Cardiac atrium fibroblast (primary cell): ENCODE measurements around the gene ZC3H18. TPM values are rescaled to one million over a fixed set of nuclear protein-coding genes. Genes with fewer than 3 reads are reported as not detected.

Experiments
- total RNA-seq: library from RNA; depleted of rRNA; stranded (reverse); fragments of >200 nt; gene quantifications from 2 replicates; pipeline ENCODE4 v1.2.3, GENCODE V29; 2015

ZC3H18 gene
- 13.7 and 15.9 TPM in 2 replicates for total RNA-seq

GRCh38 chr16:88569985-88570690 lies at the start of gene ZC3H18:
Gene ZC3H18, plus strand, starts transcription at chr16:88570403. Its CDS starts 6,721 bp downstream, at chr16:88577124.

GRCh38 chr16:88638323-88639230 lies 68.4 kb downstream of the ZC3H18 start, which contains the start of gene IL17C:
Gene IL17C, plus strand, starts transcription at chr16:88638572. Its CDS starts 70 bp downstream, at chr16:88638642.

GRCh38 chr16:88650749-88651275 lies 80.6 kb downstream of the ZC3H18 start, which contains the start of gene CYBA:
Gene CYBA, minus strand, starts transcription at chr16:88651053. Its CDS starts 40 bp downstream, at chr16:88651013.

GRCh38 chr16:88662843-88663606 lies 92.8 kb downstream of the ZC3H18 start, which contains the start of gene MVD:
Gene MVD, minus strand, starts transcription at chr16:88663091. Its CDS starts 11 bp downstream, at chr16:88663080.

Other genes with a start within 250 kb of the ZC3H18 start
- gene ZNF469, start 187.4 kb upstream of the ZC3H18 start, total RNA-seq, result 7.0 and 10.0 TPM in 2 replicates
- 1.3 and 5.6 TPM in 2 replicates for gene ZFPM1, start 117.1 kb upstream of the ZC3H18 start, total RNA-seq
- not detected in 2 replicates for gene IL17C, start 68.2 kb downstream of the ZC3H18 start, total RNA-seq
- 490 and 554 TPM in 2 replicates for gene CYBA, start 80.7 kb downstream of the ZC3H18 start, total RNA-seq
- gene MVD, start 92.7 kb downstream of the ZC3H18 start, total RNA-seq, result 54.0 and 99.6 TPM in 2 replicates
- gene SNAI3, start 116.1 kb downstream of the ZC3H18 start, total RNA-seq, result 0.16 TPM in 1 of 2 replicates, not detected in the other
- gene RNF166, start 136.0 kb downstream of the ZC3H18 start, total RNA-seq, result 14.1 and 15.1 TPM in 2 replicates
- 13.0 and 13.5 TPM in 2 replicates for gene CTU2, start 136.1 kb downstream of the ZC3H18 start, total RNA-seq
- gene PIEZO1, start 214.8 kb downstream of the ZC3H18 start, total RNA-seq, result 232 and 251 TPM in 2 replicates
- gene CDT1, start 233.4 kb downstream of the ZC3H18 start, total RNA-seq, result 2.5 and 7.3 TPM in 2 replicates
- 251 and 258 TPM in 2 replicates for gene APRT, start 241.5 kb downstream of the ZC3H18 start, total RNA-seq